GM18517 (cell line): ENCODE measurements around the gene TTLL13.
"Not testable (repeated sequence)": the region's sequence is repeated elsewhere in the genome, so short reads cannot be mapped to it uniquely, and the experiment has no call there.

Experiments
- ATAC-seq: cut with Tn5 transposase; IDR thresholded peaks from one replicate; pipeline ENCODE4 v1.9.1; 2021; ENCODE audit warnings: mild to moderate bottlenecking, moderate library complexity; ENCODE audit not compliant: unreplicated experiment

Gene TTLL13

DNA sequence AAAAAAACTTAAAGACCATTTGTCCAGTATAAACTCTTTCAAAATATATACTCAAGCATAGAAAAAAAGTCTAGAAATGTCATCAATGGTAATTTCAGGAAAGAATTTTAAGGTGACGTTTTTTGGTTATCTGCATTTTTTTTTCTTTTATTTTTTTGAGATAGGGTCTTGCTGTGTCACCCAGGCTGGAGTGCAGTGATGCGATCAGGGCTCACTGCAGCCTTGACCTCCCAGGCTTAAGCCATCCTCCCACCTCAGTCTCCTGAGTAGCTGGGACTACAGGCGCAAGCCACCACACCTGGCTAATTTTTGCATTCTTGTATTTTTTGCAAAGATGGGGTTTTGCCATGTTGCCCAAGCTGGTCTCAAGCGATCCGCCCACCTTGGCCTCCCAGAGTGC is 31.4 kb downstream of the TTLL13 start:
- not testable (repeated sequence) for ATAC-seq

DNA sequence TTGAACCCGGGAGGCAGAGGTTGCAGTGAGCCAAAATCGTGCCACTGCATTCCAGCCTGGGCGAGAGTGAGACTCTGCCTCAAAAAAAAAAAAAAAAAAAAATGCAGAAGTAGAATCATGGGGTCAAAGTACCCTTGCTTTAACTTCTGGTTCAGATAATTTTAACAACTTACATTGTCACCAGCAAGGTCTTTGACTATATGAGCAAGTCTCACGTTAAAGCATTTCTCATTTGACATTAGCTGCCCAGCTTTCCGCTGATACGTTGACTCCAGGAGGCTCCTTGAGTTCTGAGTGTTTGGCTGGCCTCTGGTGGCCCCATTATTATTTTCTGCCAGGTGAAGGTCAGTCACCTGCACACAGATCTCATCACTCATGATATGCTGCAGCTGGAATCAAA is 32.3 kb downstream of the TTLL13 start:
- not testable (repeated sequence) for ATAC-seq

DNA sequence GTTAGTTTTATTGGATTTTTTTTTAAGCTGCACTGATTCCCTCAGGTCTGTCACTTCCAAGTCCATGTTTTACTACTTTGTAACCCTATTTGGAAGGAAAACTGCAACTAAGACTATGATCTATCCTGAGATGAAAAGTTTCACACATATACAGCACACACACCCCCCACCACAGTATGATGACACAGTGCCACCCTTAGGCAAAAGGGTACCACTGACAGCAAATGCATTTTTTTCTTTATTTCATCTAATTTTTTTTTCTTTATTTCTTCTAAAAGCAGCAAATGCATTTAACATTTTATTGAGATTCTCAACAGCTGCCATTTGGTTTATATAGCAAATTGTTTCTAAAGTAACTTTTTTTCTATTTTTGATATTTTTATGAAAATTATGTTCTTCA is 37.3 kb downstream of the TTLL13 start:
- ATAC-seq: no peak

DNA sequence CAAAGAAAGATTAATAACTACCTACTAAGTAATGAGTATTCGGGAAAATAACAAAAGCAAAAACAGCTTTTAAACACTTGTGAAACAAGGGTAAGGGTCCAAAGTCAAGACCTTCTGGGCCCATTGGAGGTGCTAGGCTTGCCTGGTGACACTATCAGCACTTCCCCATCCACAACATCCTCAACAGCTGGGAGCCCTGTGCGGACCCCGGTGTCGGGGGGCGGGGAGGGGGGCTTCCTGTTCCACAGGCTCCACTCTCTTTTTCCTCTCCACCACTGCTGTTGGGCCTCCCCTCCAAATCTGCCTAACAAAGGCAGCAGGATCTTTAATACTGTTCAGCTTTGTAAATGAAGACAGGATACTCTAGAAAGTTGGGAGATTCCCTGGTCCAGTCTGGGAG is 37.7 kb downstream of the TTLL13 start:
- no peak for ATAC-seq

- ATAC-seq: no peak
Observed at GRCh38 chr15:90287946-90288345, 38.6 kb downstream of the TTLL13 start.

GRCh38 chr15:90291679-90292356 is 42.5 kb downstream of the TTLL13 start:
- ATAC-seq: no peak

GRCh38 chr15:90293040-90293810 is 43.9 kb downstream of the TTLL13 start:
- ATAC-seq: not testable (repeated sequence)

GRCh38 chr15:90294159-90294558 is 44.8 kb downstream of the TTLL13 start:
- ATAC-seq: no peak

DNA sequence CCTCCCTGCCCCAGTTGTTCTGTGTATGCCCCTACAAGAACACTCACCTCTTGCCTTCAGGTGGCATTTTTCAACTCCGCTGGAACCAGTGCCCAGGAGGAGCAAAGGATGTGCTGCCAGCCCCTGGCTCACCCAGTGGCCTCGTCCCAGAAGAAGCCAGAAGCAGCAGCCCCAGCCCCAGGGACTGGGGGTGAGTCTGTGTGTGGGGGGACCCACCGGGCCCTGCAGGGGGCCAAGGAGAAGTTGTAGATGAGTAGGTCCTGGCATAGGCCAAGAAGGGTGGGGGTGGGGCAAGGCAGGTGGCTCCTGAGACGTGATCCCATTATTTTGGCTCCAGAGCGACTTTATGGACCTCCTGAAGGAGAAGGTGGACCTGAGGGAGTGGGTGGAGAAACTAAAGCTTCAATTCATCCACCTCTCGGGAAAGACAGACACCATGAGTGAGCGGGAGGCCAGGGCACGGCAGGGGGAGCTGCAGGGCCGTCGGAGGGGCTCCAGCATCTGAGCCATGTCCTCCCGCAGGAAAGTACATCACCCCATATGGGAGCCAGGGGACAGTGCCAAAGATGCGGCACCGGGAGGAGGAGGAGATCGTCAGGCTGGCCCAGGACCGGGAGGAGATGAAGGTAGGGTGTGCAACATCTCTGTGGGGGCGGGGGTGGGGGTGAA is 45.4 kb downstream of the TTLL13 start:
- ATAC-seq: no peak

- no peak for ATAC-seq
Observed at GRCh38 chr15:90295270-90295648, 45.9 kb downstream of the TTLL13 start.

- ATAC-seq: not testable (repeated sequence)
Observed at GRCh38 chr15:90296316-90296884, 47.0 kb downstream of the TTLL13 start.

- ATAC-seq: no peak
Observed at GRCh38 chr15:90297021-90297420, 47.7 kb downstream of the TTLL13 start.

DNA sequence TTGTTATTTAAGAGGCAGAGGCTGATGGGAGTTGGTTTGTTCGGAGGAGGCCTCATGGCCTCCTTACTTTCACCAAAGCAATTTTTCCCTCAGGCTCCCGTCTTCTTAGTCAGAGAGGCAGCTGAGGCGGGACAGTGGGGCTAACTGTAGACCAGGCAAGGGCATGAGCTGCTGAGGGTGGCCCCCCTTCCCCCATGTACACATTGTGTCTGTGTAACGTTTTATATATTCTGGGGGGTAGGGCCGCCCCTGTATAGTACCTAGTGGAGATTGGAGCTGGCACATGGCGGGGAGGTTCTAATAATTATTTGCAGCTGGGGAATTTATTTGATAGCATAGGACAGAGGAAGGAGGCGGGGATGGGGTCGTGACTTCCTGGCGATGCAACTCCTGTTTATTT is 51.2 kb downstream of the TTLL13 start:
- ATAC-seq: no peak

DNA sequence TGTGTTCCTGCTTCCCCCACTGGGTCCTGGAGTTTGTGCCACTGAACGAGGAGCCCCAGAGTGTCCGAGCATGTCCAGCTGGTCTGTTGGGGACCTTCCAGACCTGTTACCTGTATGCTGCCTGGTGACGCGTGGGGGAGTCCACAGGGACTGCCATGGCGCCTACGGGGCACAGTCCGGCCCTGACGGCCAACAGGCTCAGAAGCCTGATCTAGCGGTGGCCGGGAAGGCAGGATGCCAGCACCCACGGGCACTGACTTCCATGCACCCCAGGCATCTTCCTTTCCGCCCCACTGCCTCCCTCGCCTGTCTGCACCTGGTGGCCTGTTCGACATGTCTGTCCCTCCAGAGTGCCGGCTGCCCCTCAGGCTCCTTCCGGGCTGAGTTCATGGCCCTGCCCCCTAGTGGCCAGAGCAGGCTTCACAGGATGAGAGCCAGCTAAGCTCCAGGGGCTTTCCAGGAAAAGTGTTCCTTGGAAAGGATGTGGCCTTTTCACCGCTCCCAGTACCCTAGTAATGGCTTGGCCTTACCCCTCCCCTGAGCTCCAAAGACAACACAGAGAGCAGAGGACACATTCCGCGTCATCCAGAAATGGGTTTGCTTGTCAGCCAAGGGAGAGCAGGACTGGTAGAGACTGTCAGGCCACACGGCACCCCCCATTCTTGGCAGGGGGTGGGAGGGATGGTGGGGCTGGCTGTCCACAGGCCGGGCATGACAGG is 51.8 kb downstream of the TTLL13 start:
- no peak for ATAC-seq

DNA sequence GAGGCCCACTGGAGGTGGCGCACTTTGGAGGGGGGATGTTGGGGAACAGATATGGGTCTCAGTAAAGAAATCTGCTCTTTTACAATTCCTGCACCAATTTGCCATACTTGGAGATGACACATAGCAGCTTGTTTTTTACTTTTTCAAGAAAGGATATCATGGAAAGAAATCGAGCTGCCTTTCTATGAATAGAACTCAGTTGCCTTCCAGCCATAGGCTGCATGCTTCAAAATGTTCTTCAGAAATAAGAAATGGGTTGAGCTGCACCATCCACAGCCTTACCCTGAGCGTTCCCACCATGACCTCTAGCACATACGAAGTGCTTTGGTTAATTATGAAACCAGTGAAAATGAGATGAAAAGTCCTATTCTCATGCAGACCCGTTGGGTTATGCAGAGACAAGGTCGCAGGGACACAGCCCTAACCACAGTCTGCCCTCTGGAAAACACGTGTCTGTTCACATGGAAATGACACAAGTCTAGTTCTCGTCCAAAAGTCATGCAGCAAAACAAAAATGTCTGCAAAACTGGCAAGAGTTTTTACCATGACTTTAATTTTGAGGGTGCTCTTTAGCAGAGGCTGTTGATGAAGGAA is 52.4 kb downstream of the TTLL13 start:
- ATAC-seq: no peak

DNA sequence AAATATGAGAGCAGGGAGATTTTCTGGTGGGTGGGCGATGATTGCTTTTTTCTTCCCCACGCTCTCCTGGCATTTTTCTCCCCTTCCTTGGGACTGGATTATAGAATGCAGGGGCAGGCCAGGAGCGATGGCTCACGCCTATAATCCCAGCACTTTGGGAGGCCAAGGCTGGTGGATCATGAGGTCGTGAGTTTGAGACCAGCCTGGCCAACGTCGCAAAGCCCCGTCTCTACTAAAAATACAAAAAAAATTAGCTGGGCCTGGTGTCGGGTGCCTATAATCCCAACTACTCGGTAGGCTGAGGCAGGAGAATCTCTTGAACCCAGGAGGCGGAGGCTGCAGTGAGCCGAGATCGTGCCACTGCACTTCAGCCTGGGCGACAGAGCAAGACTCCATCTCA is 56.0 kb downstream of the TTLL13 start:
- not testable (repeated sequence) for ATAC-seq

DNA sequence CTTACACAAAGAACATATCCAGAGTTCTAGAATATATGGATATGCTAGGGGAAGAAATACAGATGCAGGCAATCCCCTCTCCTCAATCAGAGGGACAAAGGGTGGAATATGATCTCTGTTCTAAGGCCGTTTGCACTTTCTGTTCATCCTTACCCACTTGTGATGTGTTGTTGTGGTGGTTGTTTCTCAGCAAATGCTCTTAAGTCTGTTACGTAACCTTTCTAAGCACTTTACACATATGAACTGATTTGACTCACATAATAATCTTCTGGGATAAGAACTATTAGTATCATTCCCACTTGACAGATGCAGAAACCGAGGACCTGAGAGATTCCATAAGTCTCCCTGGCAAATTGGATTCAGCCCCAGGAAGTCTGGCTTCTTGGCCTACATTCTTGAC is 56.6 kb downstream of the TTLL13 start:
- ATAC-seq: no peak

GRCh38 chr15:90306560-90306959 is 57.2 kb downstream of the TTLL13 start:
- no peak for ATAC-seq

DNA sequence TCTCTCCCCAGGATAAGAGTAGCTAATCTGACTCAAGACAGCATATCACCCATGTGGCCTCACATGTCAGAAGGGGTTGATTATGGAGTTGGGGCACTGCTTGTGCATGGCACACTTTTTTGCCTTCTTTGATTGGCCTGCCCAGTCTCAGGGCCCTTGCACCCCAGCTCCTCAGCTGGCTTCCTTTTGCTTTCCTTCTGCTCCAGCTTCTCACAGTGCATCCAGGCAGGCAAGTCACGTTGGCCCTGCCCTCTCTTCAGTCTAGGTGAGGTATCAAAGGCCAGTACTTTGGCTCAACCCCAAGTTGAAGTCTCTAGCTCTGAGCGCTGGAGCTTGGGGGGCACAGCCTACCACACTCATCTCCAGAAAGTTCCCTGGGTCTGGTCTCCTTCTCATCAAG is 58.3 kb downstream of the TTLL13 start:
- ATAC-seq: no peak

DNA sequence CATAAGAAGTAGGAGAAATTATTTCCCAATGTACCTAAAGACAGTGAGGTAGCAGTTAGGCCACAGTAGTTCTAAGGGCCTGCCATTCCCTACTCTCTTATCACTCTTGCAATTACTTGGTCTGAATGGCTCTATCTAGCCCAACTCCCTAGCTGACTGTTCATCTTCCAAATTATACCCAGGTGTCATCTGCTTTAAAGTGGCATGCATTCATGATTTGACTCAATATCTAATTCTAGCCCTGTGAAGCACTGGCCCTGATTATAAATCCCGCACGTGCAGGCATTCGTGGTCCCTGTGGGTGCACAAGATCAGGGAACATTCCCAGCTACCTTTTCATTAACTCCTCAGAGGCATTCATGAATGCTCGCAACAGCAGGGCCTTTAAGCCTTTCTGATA is 59.7 kb downstream of the TTLL13 start:
- ATAC-seq: no peak
